Left lung (tissue), 10 donors: ENCODE data around the gene CCDC102B. TPM values are rescaled to one million over a fixed set of nuclear protein-coding genes. Genes with fewer than 3 reads are reported as not detected.

Source experiments
- ATAC-seq: fragments of 200-7000 bp; cut with Tn5 transposase; one replicate; pipeline ENCODE4 v1.9.1; 2020; ENCODE audit warnings: moderate library complexity
- DNase-seq, 4 donors: peaks; one replicate each; pipeline ENCODE4 v3.0.0-alpha.2; 2013 to 2020
- H3K27ac ChIP-seq, 2 donors: fragments of 200-600 bp; sonication (generic) in 1 of 2; one replicate each; pipeline versions ENCODE4 v1.5.0 to v1.8.0; 2020 to 2021
- H3K27me3 ChIP-seq, 2 donors: fragments of 200-600 bp; sonication (generic) in 1 of 2; one replicate each; pipeline versions ENCODE4 v1.5.0 to v1.8.0; 2020 to 2021
- H3K36me3 ChIP-seq, 2 donors: fragments of 200-600 bp; sonication (generic) in 1 of 2; one replicate each; pipeline versions ENCODE4 v1.5.0 to v1.8.0; 2020 to 2021
- H3K4me1 ChIP-seq, 2 donors: fragments of 200-600 bp; one replicate each; pipeline ENCODE4 v1.8.0; 2021
- H3K4me3 ChIP-seq, 2 donors: fragments of 200-600 bp; sonication (generic) in 1 of 2; one replicate each; pipeline versions ENCODE4 v1.5.0 to v1.8.0; 2020 to 2021; ENCODE audit warnings: mild to moderate bottlenecking in 1 of 2
- H3K9me3 ChIP-seq, 2 donors: fragments of 200-600 bp; sonication (generic) in 1 of 2; one replicate each; pipeline versions ENCODE4 v1.5.0 to v1.8.0; 2020 to 2021
- intact Hi-C, 2 donors: fragments of 100-400 bp; cut with DNase I; formaldehyde crosslinking; loops; one replicate each; pipeline versions ENCODE4 v1.11.2 to v1.14.2; 2022
- polyA plus RNA-seq, 6 donors: library from polyadenylated mRNA; unstranded; fragments of 120-200 nt; gene quantifications; one replicate each; pipeline ENCODE4 v1.2.1, GENCODE V29; 2013; ENCODE audit not compliant: insufficient read length in 6 of 6
- total RNA-seq, 2 donors: library from RNA; stranded (reverse); fragmentation: NEBNext Ultra II Directional; extraction: Animal tissue kit (Norgen Biotek cat#: 25700); gene quantifications; one replicate each; pipeline ENCODE4 v1.2.1, GENCODE V29; 2021
- TF ChIP-seq, protein P1 (sequence below), 2 donors: fragments of 200-600 bp; sonication (generic) in 1 of 2; IDR thresholded peaks; one replicate each; pipeline versions ENCODE4 v1.5.0 to v1.8.0; 2021; ENCODE audit warnings: antibody characterized with exemption in 2 of 2
- donor health status: DM: no; HTN: yes; CAD: no.
- donor health status: DM: no; HTN: no; CAD: no.

The CCDC102B gene
- total and polyA plus RNA-seq, 8 donors = 10.6 to 78.3 (median 15.6) TPM

DNA sequence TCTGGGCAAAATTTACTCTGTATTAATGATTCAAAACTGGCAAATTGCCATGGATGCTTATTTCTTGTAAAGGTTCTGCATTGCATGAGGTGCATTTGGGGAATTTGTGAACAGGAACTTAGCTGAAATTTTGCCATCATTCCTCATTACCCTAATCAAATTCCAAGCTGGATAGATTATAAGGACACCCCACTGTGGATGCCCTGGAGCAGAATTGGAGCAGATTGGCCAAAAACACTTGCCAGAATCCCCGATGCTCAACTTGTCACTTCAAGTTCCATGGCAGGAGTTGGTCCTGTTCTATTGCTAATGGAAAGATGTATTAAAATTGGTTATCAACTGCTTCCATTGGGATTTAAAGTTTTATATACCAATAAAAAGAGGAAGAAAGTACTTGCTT, 237.9 kb downstream of the CCDC102B start:
- ATAC-seq (no peak), DNase-seq (no peak)
- intact Hi-C loops = no loop called here
- no peak overlapping the region for H3K4me3 ChIP-seq
- H3K9me3 ChIP-seq = no peaks in the 10 kb centered on the region
- TF ChIP-seq, protein P1, sequence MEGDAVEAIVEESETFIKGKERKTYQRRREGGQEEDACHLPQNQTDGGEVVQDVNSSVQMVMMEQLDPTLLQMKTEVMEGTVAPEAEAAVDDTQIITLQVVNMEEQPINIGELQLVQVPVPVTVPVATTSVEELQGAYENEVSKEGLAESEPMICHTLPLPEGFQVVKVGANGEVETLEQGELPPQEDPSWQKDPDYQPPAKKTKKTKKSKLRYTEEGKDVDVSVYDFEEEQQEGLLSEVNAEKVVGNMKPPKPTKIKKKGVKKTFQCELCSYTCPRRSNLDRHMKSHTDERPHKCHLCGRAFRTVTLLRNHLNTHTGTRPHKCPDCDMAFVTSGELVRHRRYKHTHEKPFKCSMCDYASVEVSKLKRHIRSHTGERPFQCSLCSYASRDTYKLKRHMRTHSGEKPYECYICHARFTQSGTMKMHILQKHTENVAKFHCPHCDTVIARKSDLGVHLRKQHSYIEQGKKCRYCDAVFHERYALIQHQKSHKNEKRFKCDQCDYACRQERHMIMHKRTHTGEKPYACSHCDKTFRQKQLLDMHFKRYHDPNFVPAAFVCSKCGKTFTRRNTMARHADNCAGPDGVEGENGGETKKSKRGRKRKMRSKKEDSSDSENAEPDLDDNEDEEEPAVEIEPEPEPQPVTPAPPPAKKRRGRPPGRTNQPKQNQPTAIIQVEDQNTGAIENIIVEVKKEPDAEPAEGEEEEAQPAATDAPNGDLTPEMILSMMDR (IDR thresholded peaks at IDR 0.05) = no peak
- no peaks in the 10 kb centered on the region for H3K4me1 ChIP-seq
- no peak overlapping the region for H3K27ac ChIP-seq
- no peaks in the 10 kb centered on the region for H3K27me3 ChIP-seq
- no peaks in the 10 kb centered on the region for H3K36me3 ChIP-seq

DNA sequence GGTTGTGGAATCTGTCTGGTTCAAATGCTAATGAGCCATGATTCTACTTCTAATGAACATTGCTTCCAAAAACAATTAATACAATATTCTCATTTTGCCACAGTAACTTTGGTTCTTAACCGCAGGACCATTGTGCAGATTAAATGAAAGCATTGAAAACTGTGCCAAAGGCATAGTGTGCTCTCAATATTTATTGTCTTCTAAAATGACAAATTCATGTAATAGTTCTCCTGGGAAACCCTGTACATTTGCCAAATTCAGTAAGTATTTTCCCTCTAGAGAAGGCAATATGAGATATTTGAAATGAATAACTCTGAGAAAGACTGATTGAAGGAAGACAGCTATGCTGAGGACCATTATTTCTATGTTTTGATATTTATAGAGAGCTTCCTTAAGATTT, 246.3 kb downstream of the CCDC102B start:
- intact Hi-C loops = no loop called here
- TF ChIP-seq, protein P1 (IDR thresholded peaks at IDR 0.05) = no peak
- Histone ChIP-seq H3K9me3 (no peaks in the 10 kb centered on the region), H3K27me3 (no peaks in the 10 kb centered on the region), H3K4me3 (no peak overlapping the region), H3K36me3 (no peaks in the 10 kb centered on the region), H3K27ac (no peak overlapping the region), H3K4me1 (peaks cover 0 to 3% of the 10 kb centered on the region in 2 donors)
- DNase-seq (no peak), ATAC-seq (no peak)

DNA sequence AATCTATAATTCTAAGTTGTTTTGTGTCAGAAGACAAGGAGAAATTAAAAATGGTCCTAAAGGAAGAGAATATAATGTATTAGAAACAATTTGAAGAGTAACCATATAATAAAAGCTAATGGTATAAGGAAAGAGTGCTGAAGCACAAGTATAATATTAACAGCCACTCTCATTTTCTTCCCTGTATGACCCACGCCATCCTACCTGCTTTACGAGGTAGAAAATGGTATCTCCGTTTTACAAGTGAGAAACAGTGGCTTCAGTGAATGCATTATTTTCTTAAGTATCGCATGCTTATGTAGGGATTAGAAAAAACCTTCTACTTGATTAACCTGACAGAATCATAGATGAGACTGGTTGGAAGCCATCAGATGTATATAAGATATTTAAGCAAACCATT, 266.2 kb downstream of the CCDC102B start:
- TF ChIP-seq, protein P1 (IDR thresholded peaks at IDR 0.05) = no peak
- intact Hi-C loops = no loop called here
- Histone ChIP-seq H3K27me3 (no peaks in the 10 kb centered on the region), H3K36me3 (no peaks in the 10 kb centered on the region), H3K4me1 (no peaks in the 10 kb centered on the region), H3K9me3 (peaks cover 0 to 5% of the 10 kb centered on the region in 2 donors), H3K27ac (no peak overlapping the region), H3K4me3 (no peak overlapping the region)
- no peak for DNase-seq
- no peak for ATAC-seq

DNA sequence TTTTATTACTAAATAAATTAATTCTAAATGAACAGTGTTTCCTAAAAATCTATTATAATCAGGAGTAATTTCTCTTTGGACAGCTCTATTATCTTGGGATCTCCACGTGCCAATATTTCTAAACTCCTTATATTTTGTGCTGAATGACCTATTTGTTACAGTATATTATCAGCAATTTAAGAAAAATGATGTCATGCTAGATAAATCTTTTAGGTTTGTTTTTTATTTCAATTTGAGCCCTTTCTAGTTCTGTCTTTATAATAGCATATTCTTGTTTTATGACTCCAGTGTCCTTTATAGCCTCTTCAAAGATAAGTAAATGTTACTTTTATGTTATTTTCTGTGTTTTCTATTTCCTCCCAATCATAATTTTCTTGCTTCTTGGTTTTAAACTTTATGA, 269.2 kb downstream of the CCDC102B start:
- TF ChIP-seq, protein P1 (IDR thresholded peaks at IDR 0.05) = no peak
- DNase-seq (no peak), ATAC-seq (no peak)
- intact Hi-C loops = no loop called here
- no peak overlapping the region for H3K27ac ChIP-seq
- H3K9me3 ChIP-seq = no peaks in the 10 kb centered on the region
- no peaks in the 10 kb centered on the region for H3K36me3 ChIP-seq
- H3K4me1 ChIP-seq = no peaks in the 10 kb centered on the region
- H3K27me3 ChIP-seq = no peaks in the 10 kb centered on the region
- H3K4me3 ChIP-seq = no peak overlapping the region

DNA sequence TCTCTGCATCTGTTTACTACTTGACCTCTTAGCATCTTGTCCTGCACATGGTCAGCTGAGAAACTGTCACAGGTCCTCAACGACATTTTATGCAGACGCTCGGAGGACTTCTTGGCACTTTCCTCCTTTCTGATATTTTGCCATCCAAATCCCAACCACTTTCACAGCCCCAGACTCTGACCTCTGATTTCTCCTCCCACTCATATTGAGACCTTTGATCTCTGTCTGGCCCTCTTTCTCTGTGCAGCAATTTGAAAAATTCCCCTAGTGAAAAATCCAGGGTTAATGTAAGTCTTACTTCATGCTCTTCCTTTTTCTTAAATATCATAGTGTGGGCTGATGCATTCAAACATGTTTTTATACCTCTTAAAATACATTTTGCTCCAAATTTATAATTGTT, 273.8 kb downstream of the CCDC102B start:
- H3K4me1 ChIP-seq = no peaks in the 10 kb centered on the region
- H3K9me3 ChIP-seq = peaks cover 0 to 3% of the 10 kb centered on the region in 2 donors
- H3K36me3 ChIP-seq = no peaks in the 10 kb centered on the region
- intact Hi-C loops = no loop called here
- H3K27me3 ChIP-seq = no peaks in the 10 kb centered on the region
- no peak overlapping the region for H3K27ac ChIP-seq
- no peak for DNase-seq
- TF ChIP-seq, protein P1 (IDR thresholded peaks at IDR 0.05) = no peak
- H3K4me3 ChIP-seq = no peak overlapping the region
- ATAC-seq = no peak
